8988T (cell line): ENCODE results near the gene ZCCHC4.

Experiments used
- DNase-seq: peaks from one replicate; pipeline ENCODE4 v3.0.0; 2011

The ZCCHC4 gene

DNA sequence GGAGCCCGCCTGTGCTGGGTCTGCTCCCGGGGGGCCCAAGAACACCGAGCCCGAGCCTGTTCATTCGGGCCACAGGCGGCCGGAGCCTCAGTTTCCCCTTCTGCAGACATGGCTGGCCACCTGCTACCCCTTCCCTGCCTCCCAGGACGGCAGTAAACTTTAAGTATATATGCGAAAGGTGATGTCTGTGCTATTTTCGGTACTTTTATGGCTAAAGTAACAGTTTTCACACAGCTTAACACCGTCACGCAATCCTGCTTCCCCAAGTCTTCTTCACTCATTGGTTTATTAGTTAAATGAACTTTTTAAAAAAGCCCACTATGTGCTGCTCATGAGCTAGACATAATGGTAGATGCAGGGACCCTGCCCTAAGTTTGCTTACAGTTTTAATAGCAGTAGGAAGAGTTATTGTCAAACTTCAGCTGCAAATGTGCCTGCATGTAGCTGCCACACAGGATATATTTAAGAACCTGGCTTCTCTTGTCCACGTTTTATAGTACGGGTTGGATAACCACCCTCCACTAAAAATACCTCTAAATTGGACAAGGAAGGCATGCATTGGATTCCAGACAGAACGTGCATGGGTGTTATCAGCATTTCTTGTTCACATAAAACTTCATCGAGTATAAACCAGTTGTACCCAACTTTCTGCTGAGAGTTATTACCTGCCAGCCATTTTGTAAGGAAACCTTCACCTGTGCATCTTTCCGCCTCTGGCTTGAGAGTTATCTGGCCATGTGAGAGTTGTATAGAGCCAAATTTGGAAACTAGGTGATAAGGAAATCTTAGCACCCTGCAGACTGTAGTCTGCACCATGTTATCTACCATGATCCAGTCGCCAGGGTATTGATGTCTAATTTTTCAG is 65.2 kb downstream of the ZCCHC4 start:
- DNase-seq: no peak

GRCh38 chr4:25378437-25378743 is 65.8 kb downstream of the ZCCHC4 start:
- DNase-seq: no peak

GRCh38 chr4:25379591-25379990 is 67.0 kb downstream of the ZCCHC4 start:
- no peak for DNase-seq

DNA sequence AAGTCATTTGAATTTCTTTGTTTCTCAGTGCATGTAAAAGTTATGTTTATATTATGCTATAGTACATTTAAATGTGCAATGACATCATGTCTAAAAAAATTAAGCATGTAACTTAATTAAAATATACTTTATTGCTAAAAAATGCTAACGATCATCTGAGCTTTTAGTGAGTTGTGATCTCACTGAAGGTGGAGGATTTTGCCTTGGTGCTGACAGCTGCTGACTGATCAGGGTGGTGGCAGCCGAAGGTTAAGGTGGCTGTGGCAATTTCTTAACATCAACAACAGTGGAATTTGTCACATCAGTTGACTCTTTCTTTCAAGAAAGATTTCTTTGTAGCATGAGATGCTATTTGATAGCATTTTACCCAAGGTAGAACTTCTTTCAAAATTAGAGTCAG is 71.1 kb downstream of the ZCCHC4 start:
- DNase-seq: no peak

- DNase-seq: no peak
Observed at GRCh38 chr4:25386926-25387325, 74.4 kb downstream of the ZCCHC4 start.

GRCh38 chr4:25397305-25397704 is 84.7 kb downstream of the ZCCHC4 start:
- no peak for DNase-seq

- DNase-seq: no peak
Observed at GRCh38 chr4:25399510-25399909, 86.9 kb downstream of the ZCCHC4 start.

- DNase-seq: no peak
Observed at GRCh38 chr4:25401066-25401465, 88.5 kb downstream of the ZCCHC4 start.

DNA sequence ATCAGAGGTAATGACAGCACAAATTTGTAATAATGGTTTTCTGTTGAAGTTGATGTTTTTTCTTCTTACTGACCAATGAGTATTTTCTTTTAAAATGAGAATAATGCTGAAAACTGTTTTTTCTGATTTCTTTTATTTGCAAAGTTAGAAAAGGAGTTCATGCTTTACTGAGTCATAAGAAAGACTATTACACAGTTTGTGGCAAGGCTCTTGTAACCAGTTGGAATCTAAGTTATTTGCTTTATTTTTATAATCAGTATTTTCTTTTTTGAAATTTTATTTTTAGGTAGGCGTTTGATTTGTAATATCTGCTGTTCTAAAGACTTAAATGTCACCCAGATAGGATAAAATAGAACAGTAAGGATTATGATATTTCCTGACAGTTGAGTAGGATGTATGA is 89.9 kb downstream of the ZCCHC4 start:
- no peak for DNase-seq

DNA sequence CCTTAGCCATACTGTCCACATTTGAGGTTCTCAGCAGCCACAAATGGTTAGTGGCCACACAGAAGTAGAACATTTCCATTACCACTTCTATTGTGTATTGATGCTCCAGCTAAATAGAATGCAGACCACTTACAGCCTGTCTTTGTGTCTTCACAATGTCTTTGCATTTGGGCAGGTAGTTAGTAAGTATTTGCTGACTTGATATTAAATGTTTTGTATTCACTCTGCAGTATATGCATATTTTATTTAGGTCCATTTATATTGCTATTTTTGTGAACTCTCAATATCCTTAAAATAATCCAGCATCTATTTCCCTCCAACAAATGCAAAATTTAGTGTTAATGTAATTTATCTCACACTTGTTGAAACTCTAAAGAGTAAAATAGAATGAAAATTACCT is 91.1 kb downstream of the ZCCHC4 start:
- DNase-seq: no peak

- no peak for DNase-seq
Observed at GRCh38 chr4:25405453-25405852, 92.9 kb downstream of the ZCCHC4 start.

DNA sequence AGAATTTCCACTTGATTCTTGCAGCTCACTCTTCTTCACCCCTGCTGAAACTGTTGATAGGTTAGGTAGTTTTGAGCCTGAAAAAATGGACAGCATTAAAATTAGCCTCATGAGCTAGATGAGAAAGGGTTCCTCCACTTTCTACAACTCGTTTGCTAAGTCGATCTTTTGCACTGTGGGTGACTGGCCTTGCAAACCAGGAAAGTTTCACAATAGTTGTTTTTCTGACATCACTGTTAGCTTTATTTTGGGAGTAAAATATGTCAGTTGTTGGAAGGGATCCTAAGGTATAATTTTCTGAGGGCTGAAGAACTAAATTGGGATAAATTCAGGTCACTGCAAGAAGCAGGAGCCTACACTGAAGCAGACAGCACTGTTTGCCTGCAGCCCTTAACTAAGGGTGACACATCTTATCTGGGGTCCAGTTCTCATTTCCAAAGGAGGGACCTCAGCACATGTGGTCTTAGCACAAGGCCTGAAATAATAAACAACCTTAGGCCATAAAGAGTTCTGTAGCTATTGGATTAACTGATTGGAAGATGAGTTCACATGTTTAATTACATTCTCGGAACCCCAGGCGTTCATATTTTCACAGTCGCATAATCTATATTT is 93.6 kb downstream of the ZCCHC4 start:
- no peak for DNase-seq

- no peak for DNase-seq
Observed at GRCh38 chr4:25410820-25411529, 98.4 kb downstream of the ZCCHC4 start.

GRCh38 chr4:25413261-25413660 is 100.7 kb downstream of the ZCCHC4 start:
- no peak for DNase-seq

GRCh38 chr4:25417014-25417413 is 104.4 kb downstream of the ZCCHC4 start:
- DNase-seq: no peak
